CD4-positive, alpha-beta T cell (primary cell): ENCODE data around the gene GPA33. TPM values are rescaled to one million over a fixed set of nuclear protein-coding genes. Genes with fewer than 3 reads are reported as not detected.

Source experiments
- ATAC-seq: fragments of 200-7000 bp; cut with Tn5 transposase; one replicate; pipeline ENCODE4 v1.10.0; 2022; ENCODE audit warnings: mild to moderate bottlenecking; ENCODE audit not compliant: poor library complexity
- CTCF ChIA-PET: fragments of 350-600 bp; sonication (Branson Sonifier 250); formaldehyde crosslinking; loops from one replicate; lab custom pipeline; 2021; ENCODE audit warnings: antibody characterized with exemption, inconsistent platforms; lab: Charles Lee
- POLR2A ChIA-PET: fragments of 350-600 bp; sonication (Branson Sonifier 250); formaldehyde crosslinking; loops from one replicate; lab custom pipeline; 2021; ENCODE audit warnings: antibody characterized with exemption, inconsistent platforms; lab: Charles Lee
- DNase-seq, 14 experiments: peaks; one replicate each; pipeline ENCODE4 v3.0.0-alpha.2; 2013 to 2020; ENCODE audit warnings: mixed read lengths in 2 of 14
- H3K27ac ChIP-seq, 2 donors: one replicate each; pipeline versions ENCODE4 v1.5.1 to v1.7.0; 2013; ENCODE audit warnings: low read length in 2 of 2, low read depth in 1 of 2, mild to moderate bottlenecking in 1 of 2
- H3K27me3 ChIP-seq, 2 experiments: 1 replicate in 1 of 2; 2 replicates in 1 of 2; pipeline versions ENCODE4 v1.6.1 to v1.7.0; 2013; ENCODE audit warnings: low read length in 2 of 2, control low read depth in 1 of 2, mild to moderate bottlenecking in 1 of 2, moderate library complexity in 1 of 2; ENCODE audit not compliant: insufficient read depth in 2 of 2, control insufficient read depth in 1 of 2
- H3K36me3 ChIP-seq: one replicate; pipeline ENCODE4 v1.6.1; 2013; ENCODE audit warnings: low read length, control low read depth; ENCODE audit not compliant: insufficient read depth
- H3K4me1 ChIP-seq: one replicate; pipeline ENCODE4 v1.6.1; 2013; ENCODE audit warnings: low read length, control low read depth; ENCODE audit not compliant: insufficient read depth
- H3K4me3 ChIP-seq: one replicate; pipeline ENCODE4 v1.5.1; 2013; ENCODE audit warnings: mild to moderate bottlenecking, low read length, moderate library complexity
- H3K9me3 ChIP-seq, 2 experiments: 1 replicate in 1 of 2; 2 replicates in 1 of 2; pipeline versions ENCODE4 v1.6.1 to v1.7.0; 2013; ENCODE audit warnings: low read length in 2 of 2, mild to moderate bottlenecking in 2 of 2, control low read depth in 1 of 2, moderate library complexity in 1 of 2; ENCODE audit not compliant: control insufficient read depth in 1 of 2, insufficient read depth in 1 of 2
- H3K27ac Mint-ChIP-seq: one replicate; pipeline ENCODE4 v1.8.0; 2020; ENCODE audit warnings: mixed read lengths
- H3K27me3 Mint-ChIP-seq: one replicate; pipeline ENCODE4 v1.8.0; 2021; ENCODE audit warnings: mixed read lengths
- H3K36me3 Mint-ChIP-seq: one replicate; pipeline ENCODE4 v1.8.0; 2021; ENCODE audit warnings: low read depth, mixed read lengths
- H3K4me1 Mint-ChIP-seq: one replicate; pipeline ENCODE4 v1.8.0; 2021; ENCODE audit warnings: low read depth, mixed read lengths
- H3K4me3 Mint-ChIP-seq: one replicate; pipeline ENCODE4 v1.8.0; 2020; ENCODE audit warnings: mild to moderate bottlenecking, mixed read lengths
- H3K9me3 Mint-ChIP-seq: one replicate; pipeline ENCODE4 v1.8.0; 2020; ENCODE audit warnings: mixed read lengths
- intact Hi-C, 2 experiments: fragments of 100-400 bp; cut with DNase I in 1 of 2; cut with micrococcal nuclease in 1 of 2; formaldehyde crosslinking; loops; one replicate each; pipeline versions ENCODE4 v1.15.1 to v1.9.0; 2023 to 2025; cut with DNase I, micrococcal nuclease
- total RNA-seq, 174 experiments: library from RNA in 2 of 174; stranded (reverse) in 2 of 174; gene quantifications; one replicate each; pipeline ENCODE4 v1.2.3 and lab custom pipeline; 2021 to 2026
- TF ChIP-seq, protein P1 (sequence below): fragments of 200-600 bp; IDR thresholded peaks from one replicate; pipeline ENCODE4 v1.8.0; 2022; ENCODE audit warnings: antibody characterized with exemption, mild to moderate bottlenecking

The GPA33 gene
- total RNA-seq, 2 experiments from 2014 or later: 4.8 to 5.0 TPM

DNA sequence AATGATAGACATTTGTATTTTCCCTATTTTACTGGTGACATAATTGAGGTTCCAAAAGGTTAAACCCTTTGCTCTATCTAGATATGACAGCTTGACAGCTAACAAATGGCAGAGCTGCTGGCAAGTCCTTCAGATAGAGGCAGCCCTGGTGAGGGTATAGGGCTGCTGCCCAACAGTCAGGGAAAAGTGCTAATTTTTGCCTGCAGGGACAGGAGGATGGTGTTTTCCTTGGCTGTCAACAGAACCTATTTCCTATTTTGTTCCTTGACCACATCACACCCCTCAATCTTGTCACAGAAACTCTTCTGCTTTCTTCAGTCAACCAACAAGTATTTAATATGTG lies 12.3 kb downstream of the GPA33 start:
- H3K27me3 ChIP-seq: no peaks in the 10 kb centered on the region
- peaks cover 17% of the 10 kb centered on the region for H3K4me1 Mint-ChIP-seq
- no peaks in the 10 kb centered on the region for H3K9me3 Mint-ChIP-seq
- ChIA-PET POLR2A (interaction anchor here (2.5 kb wide), 1 partner anchor 12 kb away, joined by 12 read pairs; the partner anchor contains the start of gene GPA33), CTCF (no interaction called here)
- no peak overlapping the region for H3K27ac Mint-ChIP-seq
- intact Hi-C loops: no loop called here
- TF ChIP-seq, protein P1, sequence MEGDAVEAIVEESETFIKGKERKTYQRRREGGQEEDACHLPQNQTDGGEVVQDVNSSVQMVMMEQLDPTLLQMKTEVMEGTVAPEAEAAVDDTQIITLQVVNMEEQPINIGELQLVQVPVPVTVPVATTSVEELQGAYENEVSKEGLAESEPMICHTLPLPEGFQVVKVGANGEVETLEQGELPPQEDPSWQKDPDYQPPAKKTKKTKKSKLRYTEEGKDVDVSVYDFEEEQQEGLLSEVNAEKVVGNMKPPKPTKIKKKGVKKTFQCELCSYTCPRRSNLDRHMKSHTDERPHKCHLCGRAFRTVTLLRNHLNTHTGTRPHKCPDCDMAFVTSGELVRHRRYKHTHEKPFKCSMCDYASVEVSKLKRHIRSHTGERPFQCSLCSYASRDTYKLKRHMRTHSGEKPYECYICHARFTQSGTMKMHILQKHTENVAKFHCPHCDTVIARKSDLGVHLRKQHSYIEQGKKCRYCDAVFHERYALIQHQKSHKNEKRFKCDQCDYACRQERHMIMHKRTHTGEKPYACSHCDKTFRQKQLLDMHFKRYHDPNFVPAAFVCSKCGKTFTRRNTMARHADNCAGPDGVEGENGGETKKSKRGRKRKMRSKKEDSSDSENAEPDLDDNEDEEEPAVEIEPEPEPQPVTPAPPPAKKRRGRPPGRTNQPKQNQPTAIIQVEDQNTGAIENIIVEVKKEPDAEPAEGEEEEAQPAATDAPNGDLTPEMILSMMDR: no peak
- no peak overlapping the region for H3K4me3 Mint-ChIP-seq
- ATAC-seq (no peak), DNase-seq (no peak)
- H3K4me3 ChIP-seq: no peak overlapping the region
- peaks cover 21% of the 10 kb centered on the region for H3K4me1 ChIP-seq
- H3K36me3 ChIP-seq: no peaks in the 10 kb centered on the region
- no peaks in the 10 kb centered on the region for H3K9me3 ChIP-seq
- H3K27ac ChIP-seq: no peak overlapping the region
- peaks cover 33% of the 10 kb centered on the region for H3K36me3 Mint-ChIP-seq
- no peaks in the 10 kb centered on the region for H3K27me3 Mint-ChIP-seq

DNA sequence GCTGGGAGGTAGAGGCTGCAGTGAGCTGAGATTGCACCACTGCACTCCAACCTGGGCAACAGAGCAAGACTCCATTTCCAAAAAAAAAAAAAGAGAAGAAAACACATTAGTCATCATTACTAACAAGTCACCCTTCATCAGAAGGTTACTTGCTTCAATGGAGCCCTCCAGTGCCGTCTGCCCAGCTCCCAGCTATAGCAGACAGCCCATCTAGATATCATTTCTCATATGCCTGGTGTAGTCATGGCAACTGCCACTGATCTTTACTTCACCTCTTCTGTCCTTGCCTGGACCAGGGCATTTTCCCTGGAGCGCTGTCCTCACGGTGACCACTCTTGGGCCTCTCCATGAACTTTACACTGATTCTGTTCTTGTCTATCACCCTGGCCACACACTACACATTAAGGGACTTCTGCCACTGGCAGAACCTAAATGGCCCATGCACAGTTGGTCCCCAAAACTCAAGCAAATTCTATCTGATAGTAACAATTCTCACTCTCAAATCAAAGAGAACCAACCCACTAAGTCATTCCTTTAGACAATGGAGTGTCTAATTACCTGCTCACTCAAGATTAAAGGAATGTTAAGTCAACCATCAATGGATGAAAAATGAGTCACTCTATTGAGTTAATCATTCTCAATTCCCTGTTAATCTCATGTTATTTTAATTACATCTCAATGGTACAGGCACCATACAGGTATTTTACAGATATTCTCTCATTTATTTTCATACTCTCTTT lies 12.9 kb downstream of the GPA33 start:
- CTCF ChIA-PET: no interaction called here
- no peak overlapping the region for H3K4me3 Mint-ChIP-seq

DNA sequence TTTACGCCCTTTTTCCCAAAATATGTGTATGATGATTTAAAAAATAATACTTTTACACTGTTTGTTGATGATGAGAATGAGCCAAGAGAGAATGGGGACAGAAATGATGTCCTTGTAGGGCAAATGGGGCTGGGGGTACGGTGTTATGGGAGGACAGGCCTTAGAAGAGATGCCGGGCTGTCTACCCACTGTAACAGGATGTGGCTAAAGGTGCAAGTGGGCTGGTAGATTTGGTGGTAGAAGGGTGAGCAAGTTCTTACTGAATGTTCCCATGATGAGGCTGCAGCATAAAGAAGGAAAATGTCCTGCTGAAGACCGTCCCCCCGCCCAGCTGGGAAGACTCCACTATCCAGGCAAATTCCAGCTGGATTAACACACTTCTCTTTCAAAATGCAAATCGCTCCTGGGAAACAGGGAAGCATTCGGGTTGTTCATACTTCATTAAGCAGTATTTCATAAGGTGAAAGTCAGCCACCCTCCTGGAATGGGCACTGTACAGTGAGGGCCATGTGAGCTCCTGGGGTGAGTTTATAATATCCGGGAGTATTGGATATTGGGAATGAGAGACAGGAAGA lies 14.0 kb downstream of the GPA33 start:
- Mint-ChIP-seq H3K4me3 (no peak overlapping the region), H3K36me3 (peaks cover 28% of the 10 kb centered on the region), H3K9me3 (no peaks in the 10 kb centered on the region), H3K27me3 (no peaks in the 10 kb centered on the region), H3K4me1 (peaks cover 17% of the 10 kb centered on the region), H3K27ac (no peak overlapping the region)
- intact Hi-C loops: no loop called here
- H3K9me3 ChIP-seq: no peaks in the 10 kb centered on the region
- ATAC-seq (no peak), DNase-seq (peak in 1 of 14 experiments; percentile 56)
- CTCF ChIA-PET: no interaction called here
- TF ChIP-seq, protein P1: no peak
- H3K27ac ChIP-seq: no peak overlapping the region
- no peaks in the 10 kb centered on the region for H3K36me3 ChIP-seq
- peaks cover 21% of the 10 kb centered on the region for H3K4me1 ChIP-seq
- POLR2A ChIA-PET: no interaction called here
- H3K4me3 ChIP-seq: no peak overlapping the region
- no peaks in the 10 kb centered on the region for H3K27me3 ChIP-seq

More for the DNA sequence above, 12.9 kb downstream of the GPA33 start:
- Mint-ChIP-seq H3K27me3 (no peaks in the 10 kb centered on the region), H3K4me1 (peaks cover 17% of the 10 kb centered on the region), H3K9me3 (no peaks in the 10 kb centered on the region), H3K36me3 (peaks cover 33% of the 10 kb centered on the region), H3K27ac (no peak overlapping the region)
- H3K36me3 ChIP-seq: no peaks in the 10 kb centered on the region
- peaks cover 21% of the 10 kb centered on the region for H3K4me1 ChIP-seq
- ATAC-seq (no peak), DNase-seq (no peak)
- TF ChIP-seq, protein P1: no peak
- intact Hi-C loops: no loop called here
- POLR2A ChIA-PET: interaction anchor here (2.5 kb wide), 1 partner anchor 13 kb away, joined by 12 read pairs; the partner anchor contains the start of gene GPA33
- H3K27me3 ChIP-seq: no peaks in the 10 kb centered on the region
- no peak overlapping the region for H3K4me3 ChIP-seq
- H3K9me3 ChIP-seq: no peaks in the 10 kb centered on the region
- no peak overlapping the region for H3K27ac ChIP-seq
